Panc1 (cell line): ENCODE measurements around the gene CYP4Z1. TPM values are rescaled to one million over a fixed set of nuclear protein-coding genes. Genes with fewer than 3 reads are reported as not detected.
"Not testable (repeated sequence)": the region's sequence is repeated elsewhere in the genome, so short reads cannot be mapped to it uniquely, and the experiment has no call there.

Experiments
- ATAC-seq: fragments of 200-7000 bp; cut with Tn5 transposase; 2 replicates; pipeline ENCODE4 v1.9.1; 2020; ENCODE audit warnings: mild to moderate bottlenecking, moderate library complexity
- BruUV-seq: library from RNA; stranded (reverse); fragments of 400-500 nt; replicated peaks from 2 replicates; lab custom pipeline; 2021; lab: Mats Ljungman, UMichigan
- CTCF ChIA-PET: fragments of 300-600 bp; sonication (Branson Sonifier 250); formaldehyde crosslinking; loops from one replicate; lab custom pipeline; 2022; ENCODE audit warnings: antibody characterized with exemption; lab: Charles Lee
- POLR2A ChIA-PET: fragments of 300-600 bp; sonication (Branson Sonifier 250); formaldehyde crosslinking; loops from one replicate; lab custom pipeline; 2022; ENCODE audit warnings: antibody characterized with exemption; lab: Charles Lee
- DNase-seq: peaks from one replicate; pipeline ENCODE4 v3.0.0-alpha.2; 2010; ENCODE audit warnings: low read depth, low spot score
- H3K27ac ChIP-seq: 2 replicates; pipeline ENCODE4 v1.5.1; 2011; ENCODE audit warnings: mild to moderate bottlenecking, low read length, inconsistent platforms
- H3K27me3 ChIP-seq: fragments of 200-500 bp; sonication (Bioruptor generic); 2 replicates; pipeline ENCODE4 v1.6.0; 2014; ENCODE audit warnings: low read length, inconsistent platforms; ENCODE audit not compliant: control insufficient read depth, insufficient read depth
- H3K36me3 ChIP-seq: fragments of 200-500 bp; sonication (Bioruptor generic); 2 replicates; pipeline ENCODE4 v1.5.1; 2014; ENCODE audit warnings: inconsistent platforms, mild to moderate bottlenecking, low read length, moderate library complexity; ENCODE audit not compliant: control insufficient read depth, insufficient read depth
- H3K4me1 ChIP-seq: 2 replicates; pipeline ENCODE4 v1.5.1; 2011; ENCODE audit warnings: inconsistent platforms, mild to moderate bottlenecking, low read length, moderate library complexity; ENCODE audit not compliant: control insufficient read depth, insufficient read depth
- H3K4me3 ChIP-seq, 2 experiments: 2 replicates each; pipeline ENCODE4 v1.5.1; 2011 to 2012; ENCODE audit warnings: low read depth in 2 of 2, low read length in 2 of 2, mild to moderate bottlenecking in 2 of 2, inconsistent platforms in 1 of 2, moderate library complexity in 1 of 2
- H3K9me3 ChIP-seq: fragments of 200-500 bp; sonication (Bioruptor generic); 2 replicates; pipeline ENCODE4 v1.5.1; 2014; ENCODE audit warnings: low read depth, mild to moderate bottlenecking, inconsistent platforms, low read length, moderate library complexity; ENCODE audit not compliant: control insufficient read depth, insufficient read depth
- CTCF ChIP-seq: fragments of 450-650 bp; IDR thresholded peaks from 2 replicates; pipeline ENCODE4 v1.5.1; 2017; ENCODE audit warnings: mild to moderate bottlenecking
- POLR2AphosphoS5 ChIP-seq: IDR thresholded peaks from 2 replicates; pipeline ENCODE4 v1.6.1; 2012; ENCODE audit warnings: mild to moderate bottlenecking, low read depth, low read length, moderate library complexity
- REST ChIP-seq, 2 experiments: IDR thresholded peaks; 2 replicates each; pipeline ENCODE4 v1.6.1; 2011 to 2012; ENCODE audit warnings: low read depth in 2 of 2, control low read depth in 1 of 2, low read length in 1 of 2, mild to moderate bottlenecking in 1 of 2, moderate library complexity in 1 of 2; ENCODE audit not compliant: insufficient read depth in 1 of 2
- SIN3A ChIP-seq: IDR thresholded peaks from 2 replicates; pipeline ENCODE4 v1.6.1; 2012; ENCODE audit warnings: low read depth, mild to moderate bottlenecking, low read length, moderate library complexity, borderline replicate concordance; ENCODE audit not compliant: insufficient read depth
- TCF7L2 ChIP-seq: IDR thresholded peaks from 2 replicates; pipeline ENCODE4 v1.6.1; 2011; ENCODE audit warnings: mild to moderate bottlenecking, low read depth, low read length, inconsistent platforms
- in situ Hi-C: cut with HindIII; loops from 2 replicates; pipeline ENCODE4 v1.10.0; 2016; ENCODE audit warnings: low sequenced_read_pairs, low pct_unique_long_range_greater_than_20kb
- intact Hi-C: fragments of 100-400 bp; cut with micrococcal nuclease; formaldehyde crosslinking; loops from one replicate; pipeline ENCODE4 v1.10.0; 2022; ENCODE audit not compliant: unreplicated experiment
- total RNA-seq: library from RNA; stranded (reverse); gene quantifications from one replicate; pipeline ENCODE4 v1.2.1, GENCODE V29; 2021; ENCODE audit not compliant: unreplicated experiment

Gene CYP4Z1
- total RNA-seq, 1 experiment from 2014 or later = not detected

- no peak for ATAC-seq
- Histone ChIP-seq H3K27ac (no peak overlapping the region), H3K9me3 (no peaks in the 10 kb centered on the region), H3K4me3 (no peak overlapping the region), H3K27me3 (no peaks in the 10 kb centered on the region), H3K4me1 (no peaks in the 10 kb centered on the region), H3K36me3 (no peaks in the 10 kb centered on the region)
- TF ChIP-seq CTCF (no peak), TCF7L2 (no peak), REST (IDR thresholded peaks at IDR 0.05; ENCODE audit: insufficient read depth in 1 of 2, low read depth in 2 of 2, low read length in 1 of 2) (no peak), POLR2AphosphoS5 (no peak), SIN3A (no peak)
- ChIA-PET CTCF (no interaction called here), POLR2A (no interaction called here)
- intact Hi-C loops = no loop called here
- in situ Hi-C loops = no loop called here
- no peak for DNase-seq
- BruUV-seq = no TSS peak
Measured at GRCh38 chr1:47106792-47107191, 39.8 kb downstream of the CYP4Z1 start.

GRCh38 chr1:47107851-47108574, 41.0 kb downstream of the CYP4Z1 start:
- H3K27ac ChIP-seq, POLR2A ChIA-PET: not testable (repeated sequence)

GRCh38 chr1:47109482-47109881, 42.5 kb downstream of the CYP4Z1 start:
- H3K36me3 ChIP-seq, DNase-seq, intact Hi-C loops, H3K27me3 ChIP-seq, H3K4me3 ChIP-seq, CTCF ChIA-PET, H3K27ac ChIP-seq, in situ Hi-C loops, ATAC-seq, H3K9me3 ChIP-seq, POLR2A ChIA-PET, H3K4me1 ChIP-seq, BruUV-seq: not testable (repeated sequence)

More at GRCh38 chr1:47107851-47108574, 41.0 kb downstream of the CYP4Z1 start:
- in situ Hi-C loops, H3K4me1 ChIP-seq, DNase-seq, H3K4me3 ChIP-seq, H3K36me3 ChIP-seq, ATAC-seq, CTCF ChIA-PET, intact Hi-C loops, H3K27me3 ChIP-seq, BruUV-seq, H3K9me3 ChIP-seq: not testable (repeated sequence)
